Natural killer cell (primary cell): ENCODE measurements around the gene BRINP2. TPM values are rescaled to one million over a fixed set of nuclear protein-coding genes. Genes with fewer than 3 reads are reported as not detected.

Experiments
- ATAC-seq, 3 donors: fragments of 150-1000 bp in 2 of 3; fragments of 200-7000 bp in 1 of 3; cut with Tn5 transposase; 1 replicate in 1 of 3; 2 replicates in 2 of 3; pipeline ENCODE4 v1.10.0; 2021; ENCODE audit warnings: mild to moderate bottlenecking in 2 of 3, moderate library complexity in 2 of 3
- DNase-seq, 2 donors: peaks; one replicate each; pipeline versions ENCODE4 v3.0.0 to v3.0.0-alpha.2; 2013 to 2021; ENCODE audit warnings: mixed read lengths in 1 of 2
- H3K27ac ChIP-seq: one replicate; pipeline ENCODE4 v1.5.1; 2013; ENCODE audit warnings: mild to moderate bottlenecking, low read length
- H3K27me3 ChIP-seq: one replicate; pipeline ENCODE4 v1.6.1; 2013; ENCODE audit warnings: low read length; ENCODE audit not compliant: control insufficient read depth, insufficient read depth
- H3K36me3 ChIP-seq: one replicate; pipeline ENCODE4 v1.6.1; 2013; ENCODE audit warnings: low read length; ENCODE audit not compliant: control insufficient read depth, insufficient read depth
- H3K4me1 ChIP-seq: one replicate; pipeline ENCODE4 v1.6.1; 2013; ENCODE audit warnings: low read length; ENCODE audit not compliant: control insufficient read depth, insufficient read depth
- H3K4me3 ChIP-seq: one replicate; pipeline ENCODE4 v1.5.1; 2013; ENCODE audit warnings: low read length
- H3K9me3 ChIP-seq: one replicate; pipeline ENCODE4 v1.6.1; 2013; ENCODE audit warnings: low read length; ENCODE audit not compliant: control insufficient read depth, insufficient read depth
- H3K27ac Mint-ChIP-seq, 2 donors: one replicate each; pipeline ENCODE4 v1.8.0; 2022; ENCODE audit warnings: mild to moderate bottlenecking in 2 of 2, mixed read lengths in 2 of 2, moderate library complexity in 1 of 2
- H3K27me3 Mint-ChIP-seq, 2 donors: one replicate each; pipeline ENCODE4 v1.8.0; 2022; ENCODE audit warnings: low read depth in 2 of 2, mixed read lengths in 2 of 2
- H3K36me3 Mint-ChIP-seq: one replicate; pipeline ENCODE4 v1.8.0; 2022; ENCODE audit warnings: mixed read lengths
- H3K4me1 Mint-ChIP-seq, 2 donors: one replicate each; pipeline ENCODE4 v1.8.0; 2022; ENCODE audit warnings: mixed read lengths in 2 of 2
- H3K4me3 Mint-ChIP-seq: one replicate; pipeline ENCODE4 v1.8.0; 2022; ENCODE audit warnings: mild to moderate bottlenecking, moderate library complexity, mixed read lengths
- H3K9me3 Mint-ChIP-seq, 2 donors: one replicate each; pipeline ENCODE4 v1.8.0; 2022; ENCODE audit warnings: mixed read lengths in 2 of 2
- CTCF ChIP-seq: fragments of 200-600 bp; IDR thresholded peaks from one replicate; pipeline ENCODE4 v1.8.0; 2022; ENCODE audit warnings: antibody characterized with exemption
- WGBS: methylation state at CpG from one replicate; pipeline ENCODE4 v1.1.7; 2013; ENCODE audit warnings: missing lambda C conversion rate; ENCODE audit not compliant: insufficient coverage; 5-methylcytosine and 5-hydroxymethylcytosine counted together
- intact Hi-C: fragments of 100-400 bp; cut with micrococcal nuclease; formaldehyde crosslinking; loops from one replicate; pipeline ENCODE4 v1.14.2; 2022
- total RNA-seq, 4 donors: library from RNA; stranded (reverse); fragments of 120-200 nt in 1 of 4; gene quantifications; one replicate each; pipeline versions ENCODE4 v1.2.3 to v1.2.4, GENCODE V29; 2013 to 2022

Gene BRINP2
- total RNA-seq, 3 donors from 2014 or later (not counting 1 experiment from before 2014, with no cell fraction given) = not detected

- no peak for TF ChIP-seq CTCF
- Histone ChIP-seq H3K9me3 (no peaks in the 10 kb centered on the region), H3K4me1 (no peaks in the 10 kb centered on the region), H3K27ac (no peak overlapping the region), H3K4me3 (no peak overlapping the region), H3K27me3 (no peaks in the 10 kb centered on the region), H3K36me3 (no peaks in the 10 kb centered on the region)
- ATAC-seq = no peak
- Mint-ChIP-seq H3K4me3 (no peak overlapping the region), H3K27me3 (no peaks in the 10 kb centered on the region), H3K4me1 (no peaks in the 10 kb centered on the region), H3K36me3 (no peaks in the 10 kb centered on the region), H3K27ac (no peak overlapping the region), H3K9me3 (peaks cover 3 to 10% of the 10 kb centered on the region in 2 donors)
- intact Hi-C loops = no loop called here
- 88% methylated on average over 2 of the region's 2 CpGs for WGBS
- DNase-seq = no peak
Measured at GRCh38 chr1:177132141-177132540, 38.6 kb upstream of the BRINP2 start.

GRCh38 chr1:177133977-177134538 lies 36.7 kb upstream of the BRINP2 start:
- no peak for TF ChIP-seq CTCF
- H3K27ac Mint-ChIP-seq = no peak overlapping the region
- H3K36me3 ChIP-seq = no peaks in the 10 kb centered on the region
- WGBS = 85% methylated on average over 3 of the region's 4 CpGs
- DNase-seq (no peak), ATAC-seq (no peak)
- H3K4me3 Mint-ChIP-seq = no peak overlapping the region
- H3K9me3 ChIP-seq = no peaks in the 10 kb centered on the region
- H3K27me3 Mint-ChIP-seq = no peaks in the 10 kb centered on the region
- no peak overlapping the region for H3K27ac ChIP-seq
- H3K4me1 ChIP-seq = no peaks in the 10 kb centered on the region
- H3K36me3 Mint-ChIP-seq = no peaks in the 10 kb centered on the region
- H3K4me1 Mint-ChIP-seq = no peaks in the 10 kb centered on the region
- no peak overlapping the region for H3K4me3 ChIP-seq
- intact Hi-C loops = no loop called here
- peaks cover 9% of the 10 kb centered on the region in 2 donors for H3K9me3 Mint-ChIP-seq
- no peaks in the 10 kb centered on the region for H3K27me3 ChIP-seq

GRCh38 chr1:177135250-177135649 lies 35.5 kb upstream of the BRINP2 start:
- no peak for TF ChIP-seq CTCF
- H3K27me3 Mint-ChIP-seq = no peaks in the 10 kb centered on the region
- Histone ChIP-seq H3K27ac (no peak overlapping the region), H3K9me3 (no peaks in the 10 kb centered on the region), H3K27me3 (no peaks in the 10 kb centered on the region), H3K4me1 (no peaks in the 10 kb centered on the region), H3K36me3 (no peaks in the 10 kb centered on the region), H3K4me3 (no peak overlapping the region)
- ATAC-seq = no peak
- H3K27ac Mint-ChIP-seq = no peak overlapping the region
- intact Hi-C loops = no loop called here
- no peaks in the 10 kb centered on the region for H3K36me3 Mint-ChIP-seq
- H3K4me3 Mint-ChIP-seq = no peak overlapping the region
- H3K9me3 Mint-ChIP-seq = peaks cover 10% of the 10 kb centered on the region in 2 donors
- no peaks in the 10 kb centered on the region for H3K4me1 Mint-ChIP-seq
- WGBS = 47% methylated on average over 4 of the region's 4 CpGs
- DNase-seq = no peak

- TF ChIP-seq CTCF = no peak
- H3K27ac ChIP-seq = no peak overlapping the region
- no peaks in the 10 kb centered on the region for H3K27me3 Mint-ChIP-seq
- ATAC-seq (no peak), DNase-seq (no peak)
- H3K4me1 Mint-ChIP-seq = no peaks in the 10 kb centered on the region
- no peaks in the 10 kb centered on the region for H3K36me3 ChIP-seq
- H3K27ac Mint-ChIP-seq = no peak overlapping the region
- no peak overlapping the region for H3K4me3 ChIP-seq
- no peaks in the 10 kb centered on the region for H3K27me3 ChIP-seq
- H3K36me3 Mint-ChIP-seq = no peaks in the 10 kb centered on the region
- no peaks in the 10 kb centered on the region for H3K9me3 ChIP-seq
- intact Hi-C loops = no loop called here
- H3K9me3 Mint-ChIP-seq = peaks cover 8% of the 10 kb centered on the region in 2 donors
- H3K4me1 ChIP-seq = no peaks in the 10 kb centered on the region
- WGBS = no CpG with 5 or more reads among the region's 1 CpG
- no peak overlapping the region for H3K4me3 Mint-ChIP-seq
Measured at GRCh38 chr1:177137814-177138213, 32.9 kb upstream of the BRINP2 start.
